D341Med (cell line): Measurements from ENCODE around the gene TP73.

ENCODE experiments used
- DNase-seq: peaks from one replicate; pipeline ENCODE4 v3.0.0; 2012; ENCODE audit warnings: low spot score

The TP73 gene

GRCh38 chr1:3653286-3653618, 936 bp downstream of the TP73 start:
- no peak for DNase-seq

- no peak for DNase-seq
These were observed 2.4 kb downstream of the TP73 start for GRCh38 chr1:3654549-3655281.

DNA sequence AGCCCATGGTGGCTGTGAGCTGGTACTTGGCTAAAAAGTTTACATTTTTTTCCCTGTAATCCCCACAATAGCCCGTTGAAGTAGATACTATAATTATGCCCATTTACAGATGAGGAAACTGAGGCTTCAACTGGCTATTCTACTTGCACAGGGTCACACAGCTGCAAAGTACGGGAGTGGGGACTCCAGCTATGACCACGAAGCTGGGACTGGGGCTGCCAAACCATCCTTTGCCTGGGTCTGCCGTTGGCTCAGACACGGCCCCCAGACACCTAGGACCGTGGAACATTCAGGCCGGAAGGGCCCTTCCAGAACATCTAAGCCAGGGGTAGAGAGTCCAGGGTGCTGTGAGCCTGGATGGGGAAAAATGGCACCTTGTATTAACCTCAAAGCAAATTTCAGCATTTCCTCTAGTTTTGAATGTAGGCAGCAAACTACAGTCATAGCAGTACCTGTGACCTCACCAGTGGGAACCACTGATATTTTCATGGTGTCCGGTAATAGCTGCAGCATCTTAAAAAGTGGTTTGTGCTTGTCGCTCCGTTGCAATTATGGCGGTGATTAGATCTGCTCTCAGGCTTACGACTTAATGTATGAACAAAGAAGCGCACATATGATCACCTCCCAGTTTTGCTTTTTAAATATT, 4.3 kb downstream of the TP73 start:
- DNase-seq, result no peak

DNA sequence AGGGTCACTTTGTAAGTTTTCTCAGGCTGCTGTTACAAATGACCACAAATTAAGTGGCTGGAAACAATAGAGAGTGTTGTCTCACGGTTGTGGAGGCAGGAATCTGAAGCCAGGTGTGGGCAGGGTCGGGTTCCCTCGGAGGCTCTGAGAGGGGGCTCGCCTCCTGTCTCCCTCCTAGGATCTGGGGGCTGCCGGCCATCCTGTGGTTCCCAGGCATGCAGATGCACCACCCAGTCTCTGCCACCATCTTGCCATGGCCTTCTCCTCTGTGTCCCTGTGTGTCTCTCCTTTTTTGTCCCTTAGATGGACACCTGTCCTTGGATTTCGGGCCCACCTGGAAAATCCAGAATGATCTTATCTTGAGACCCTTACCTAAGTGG, 4.8 kb downstream of the TP73 start:
- no peak for DNase-seq

DNA sequence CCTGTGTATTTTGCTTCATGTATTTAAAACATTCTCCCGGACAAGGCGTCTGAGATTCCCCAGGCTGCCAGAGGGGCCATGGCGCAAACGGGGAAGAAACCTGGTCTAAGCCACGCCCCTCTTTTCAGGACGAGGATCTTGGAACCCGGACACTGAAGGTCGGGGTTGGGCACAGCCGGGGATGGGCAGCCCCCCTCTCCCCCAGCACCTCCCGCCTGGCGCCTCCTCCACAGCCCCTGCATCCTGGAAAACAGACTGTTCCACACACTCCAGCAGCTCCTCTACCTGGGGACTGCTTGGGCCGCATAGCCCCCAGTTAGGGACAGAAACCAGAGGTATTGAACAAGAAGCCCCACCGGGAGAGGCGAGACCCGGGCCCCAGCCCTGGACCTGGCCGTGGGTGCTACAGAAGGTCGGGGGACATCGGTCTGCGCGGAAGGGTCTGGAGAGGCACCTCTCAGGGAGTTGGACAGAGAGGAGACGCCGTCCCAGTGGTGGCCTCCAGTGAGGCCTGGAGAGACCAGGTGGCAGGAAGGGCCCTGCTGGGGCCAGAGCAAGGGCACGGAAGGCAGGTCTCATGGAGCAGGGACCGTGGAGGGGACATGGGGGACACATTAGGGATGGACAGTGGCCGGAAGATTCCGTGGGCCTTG, 5.4 kb downstream of the TP73 start:
- no peak for DNase-seq

DNA sequence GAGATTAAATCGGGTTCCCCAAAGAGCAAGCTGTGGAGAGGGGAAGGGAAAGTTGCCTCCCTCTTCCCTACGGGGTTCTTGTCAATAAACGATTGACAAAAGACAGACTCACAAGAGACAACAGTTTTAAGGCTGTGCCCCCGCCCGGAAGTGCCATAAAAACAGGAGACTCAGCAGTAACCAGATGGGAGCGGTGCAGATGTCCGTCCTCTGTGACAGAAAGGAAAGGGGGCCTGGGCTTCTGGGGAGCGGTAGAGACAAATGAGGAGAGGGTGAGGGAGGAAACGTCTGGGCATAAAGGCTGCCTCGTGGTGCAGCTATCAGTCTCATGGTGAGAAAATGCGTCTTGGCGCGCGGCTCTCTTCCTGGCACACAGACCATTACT, 5.9 kb downstream of the TP73 start:
- no peak for DNase-seq

DNA sequence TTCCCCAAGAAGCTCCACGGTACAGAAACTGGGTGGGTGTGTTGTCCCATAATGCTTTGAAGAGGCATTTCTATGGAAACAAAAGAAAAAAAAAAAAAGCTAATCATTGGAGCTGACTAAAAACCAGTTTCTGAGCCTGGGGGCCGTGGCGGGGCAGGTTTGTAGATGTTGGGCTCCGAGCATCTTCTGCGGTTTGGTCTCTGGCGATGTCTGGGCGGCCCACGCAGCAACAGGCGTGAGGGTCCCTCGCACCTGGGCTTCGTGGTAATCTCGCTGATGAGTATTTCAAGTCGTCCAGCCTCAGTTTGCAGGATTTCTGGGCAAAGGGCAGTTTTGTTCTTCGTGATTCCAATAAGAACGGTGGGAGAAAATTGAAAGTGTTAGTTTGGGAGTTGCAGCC, 6.8 kb downstream of the TP73 start:
- DNase-seq, result no peak

DNA sequence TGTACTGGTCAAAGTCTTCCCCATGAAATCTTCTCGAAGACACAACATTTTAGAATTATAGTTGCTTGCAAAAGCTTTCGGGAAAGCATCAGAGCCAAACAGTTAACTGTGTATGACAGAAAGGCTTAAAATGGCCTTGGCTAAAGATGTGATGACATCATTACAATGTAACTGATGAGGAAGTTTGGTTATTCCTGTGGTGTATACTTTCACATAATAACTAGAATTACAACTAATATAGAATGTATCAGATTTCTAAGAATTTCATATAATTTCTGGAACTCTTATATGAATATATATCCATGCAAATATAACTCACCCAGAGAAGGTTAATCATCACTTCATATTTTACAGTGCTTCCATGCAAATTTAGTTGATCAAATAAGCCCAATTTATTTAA, 8.4 kb downstream of the TP73 start:
- DNase-seq, result no peak

DNA sequence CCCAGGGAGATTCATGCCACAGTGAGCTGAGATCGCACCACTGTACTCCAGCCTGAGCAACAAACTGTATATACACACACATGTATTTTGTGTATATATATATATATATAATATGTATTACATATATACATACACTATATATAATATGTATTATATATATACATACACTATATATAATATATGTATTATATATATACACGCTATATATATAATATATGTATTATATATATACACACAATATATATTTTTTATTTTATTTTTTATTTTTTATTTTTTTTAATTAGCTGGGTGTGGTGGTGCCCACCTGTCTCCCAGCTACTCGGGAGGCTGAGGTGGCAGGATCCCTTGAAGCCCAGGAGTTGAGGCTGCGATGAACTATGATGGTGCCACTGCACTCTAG, 9.3 kb downstream of the TP73 start:
- DNase-seq, result no peak

DNA sequence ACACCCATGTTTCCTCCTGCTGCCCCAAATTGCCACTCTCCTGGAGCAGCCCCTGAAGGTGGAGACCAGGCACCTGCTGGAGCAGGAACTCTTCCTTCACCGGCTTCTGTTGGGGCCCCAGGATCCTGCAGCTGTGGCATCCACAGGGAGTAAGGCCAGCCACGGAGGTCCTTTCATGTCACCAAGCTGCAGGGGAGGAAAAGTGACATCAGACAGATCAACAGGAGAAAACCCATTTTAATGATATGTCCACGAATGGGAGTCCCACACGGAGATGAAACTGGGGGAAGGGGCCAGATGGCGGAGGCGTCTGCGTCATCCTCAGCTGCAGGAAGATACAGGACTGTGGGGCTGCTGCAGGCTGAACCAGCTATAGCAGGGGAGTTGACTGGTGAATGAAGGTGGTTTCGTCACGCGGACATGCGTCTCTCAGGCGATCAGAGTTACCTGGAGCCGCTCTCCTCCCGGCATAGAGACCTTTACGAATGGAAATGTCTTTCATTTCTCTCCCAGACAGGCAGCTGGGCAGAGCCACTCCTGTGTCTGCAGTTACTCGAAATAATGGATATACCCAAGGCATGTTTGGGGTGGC, 9.9 kb downstream of the TP73 start:
- DNase-seq, result no peak

DNA sequence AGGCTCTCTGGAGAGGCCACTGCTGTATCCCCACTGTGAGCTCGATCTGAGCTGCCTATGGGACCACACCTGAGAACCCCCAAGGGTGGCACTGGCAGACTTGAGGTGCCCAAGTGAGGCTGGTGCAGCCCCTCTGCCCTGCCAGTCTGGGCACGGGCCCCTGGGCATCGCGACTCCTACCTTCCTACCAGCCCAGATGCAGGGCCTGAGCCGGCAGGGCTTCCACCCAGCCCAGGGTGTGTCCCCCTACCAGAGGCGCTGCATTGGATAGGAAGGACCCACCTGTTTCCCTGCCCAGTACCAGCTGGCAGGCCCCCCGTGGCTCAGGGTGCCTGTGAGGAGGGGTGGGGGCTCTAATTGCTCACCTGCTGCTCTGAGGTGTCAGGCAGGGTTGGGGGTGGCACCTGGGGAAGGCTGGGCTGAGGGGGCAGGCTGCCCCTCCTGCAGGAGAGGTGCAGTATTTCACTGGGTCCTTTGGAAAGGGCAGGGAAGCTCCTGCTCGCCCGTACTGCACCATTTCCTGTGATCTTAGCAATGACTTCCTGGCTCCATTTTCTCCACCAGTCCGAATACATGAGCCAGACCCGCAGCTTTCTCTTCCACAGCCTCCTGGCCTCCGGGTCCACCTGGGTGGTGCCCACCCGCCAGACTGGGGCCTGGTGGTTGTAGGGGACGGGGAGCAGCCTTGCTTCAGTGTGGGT, 11.8 kb downstream of the TP73 start:
- no peak for DNase-seq

GRCh38 chr1:3664700-3665375, 12.5 kb downstream of the TP73 start:
- DNase-seq, result no peak

DNA sequence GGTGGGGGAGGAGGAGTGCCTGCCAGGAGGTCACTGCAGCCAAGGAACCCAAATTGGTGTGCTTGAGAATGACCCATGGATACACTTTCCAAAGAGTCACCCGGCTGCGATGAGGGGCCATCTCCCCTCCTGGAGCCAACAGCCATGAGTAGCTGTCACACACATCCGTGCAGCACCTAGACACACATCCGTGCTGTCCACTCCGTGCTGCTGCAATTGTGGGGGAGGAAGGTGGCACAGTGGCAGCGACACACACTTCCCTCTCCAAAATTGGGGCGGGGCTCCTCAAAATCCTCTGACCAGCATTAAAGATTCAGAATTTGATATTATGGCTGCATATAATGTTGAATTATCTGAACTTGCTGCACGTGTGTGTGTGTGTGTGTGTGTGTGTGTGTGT, 15.8 kb downstream of the TP73 start:
- no peak for DNase-seq

DNA sequence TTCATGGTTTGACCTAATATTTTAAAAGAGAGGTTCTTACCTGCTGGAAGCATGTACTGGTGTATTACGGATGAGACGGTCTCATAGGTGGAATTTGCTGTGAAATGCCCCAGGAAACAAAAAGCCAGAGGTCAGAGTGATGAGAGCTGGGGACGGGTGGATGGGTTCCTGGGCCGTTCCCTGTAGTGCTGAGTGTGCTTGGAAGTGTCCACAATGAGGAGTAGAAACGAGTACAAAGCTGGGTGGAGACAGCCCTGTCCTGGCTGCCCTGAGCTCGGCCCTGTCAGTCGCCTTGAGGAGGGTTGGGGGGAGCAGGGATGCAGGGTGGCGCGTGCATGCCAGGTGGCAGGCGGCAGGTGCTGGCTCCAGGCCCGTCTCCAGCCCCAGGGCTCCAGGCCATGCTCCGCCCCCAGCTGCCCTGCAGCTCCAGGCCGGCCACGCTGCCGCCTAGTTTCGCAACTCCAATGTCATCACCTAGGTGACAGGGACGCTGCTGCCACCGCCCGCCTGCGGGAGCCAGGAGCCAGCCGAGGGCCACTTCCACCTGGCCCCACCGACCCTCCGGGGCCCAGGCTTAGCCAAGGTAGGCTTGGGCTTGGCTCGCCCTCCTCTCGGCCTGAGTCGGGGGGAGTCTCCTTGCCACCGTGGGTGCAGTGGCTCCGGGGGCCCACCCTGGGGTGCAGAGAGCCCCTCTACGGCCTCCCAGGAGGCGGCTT, 16.4 kb downstream of the TP73 start:
- DNase-seq, result no peak

DNA sequence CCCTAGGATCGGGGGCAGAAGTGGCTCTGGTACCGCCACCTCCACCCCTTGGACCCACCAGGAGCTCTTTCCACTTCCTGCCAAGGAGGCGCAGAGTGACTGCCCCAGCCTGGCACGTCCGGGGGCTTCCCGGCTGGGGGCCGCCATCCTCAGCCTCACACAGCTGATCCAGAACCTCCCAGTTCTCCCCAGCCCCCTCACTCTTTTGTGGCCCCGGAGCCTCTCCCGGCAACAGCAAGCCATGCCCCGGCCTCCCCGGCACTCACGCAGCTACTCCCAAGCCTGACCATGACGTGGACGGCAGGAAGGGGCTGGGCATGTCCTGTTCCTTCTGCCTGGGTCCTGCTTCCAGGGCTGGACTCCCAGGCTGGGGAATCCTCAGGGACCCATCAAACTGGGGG, 17.1 kb downstream of the TP73 start:
- DNase-seq, result no peak

GRCh38 chr1:3669971-3670431, 17.7 kb downstream of the TP73 start:
- no peak for DNase-seq

DNA sequence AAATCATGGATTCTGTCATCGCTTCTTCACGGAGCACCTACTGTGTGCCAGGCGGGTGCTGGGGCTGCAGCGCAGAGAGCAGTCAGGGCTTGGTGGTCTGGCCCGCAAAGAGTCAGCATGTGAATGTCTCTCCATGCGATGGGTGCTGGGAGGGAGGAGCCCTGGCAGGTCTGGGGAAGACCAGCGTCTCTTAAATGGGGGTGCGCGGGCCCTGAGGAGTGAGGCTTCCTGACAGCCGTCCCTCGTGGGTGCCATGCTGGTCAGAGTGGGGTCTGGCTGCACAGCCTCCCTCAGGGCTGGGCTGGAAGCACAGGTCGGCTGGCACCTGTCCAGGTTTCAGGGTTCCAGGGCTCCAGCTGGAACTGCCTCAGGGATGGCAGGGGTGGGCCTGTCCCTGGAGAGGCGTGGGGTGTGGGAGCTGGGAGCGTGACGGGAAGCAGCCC, 18.5 kb downstream of the TP73 start:
- DNase-seq, result no peak

DNA sequence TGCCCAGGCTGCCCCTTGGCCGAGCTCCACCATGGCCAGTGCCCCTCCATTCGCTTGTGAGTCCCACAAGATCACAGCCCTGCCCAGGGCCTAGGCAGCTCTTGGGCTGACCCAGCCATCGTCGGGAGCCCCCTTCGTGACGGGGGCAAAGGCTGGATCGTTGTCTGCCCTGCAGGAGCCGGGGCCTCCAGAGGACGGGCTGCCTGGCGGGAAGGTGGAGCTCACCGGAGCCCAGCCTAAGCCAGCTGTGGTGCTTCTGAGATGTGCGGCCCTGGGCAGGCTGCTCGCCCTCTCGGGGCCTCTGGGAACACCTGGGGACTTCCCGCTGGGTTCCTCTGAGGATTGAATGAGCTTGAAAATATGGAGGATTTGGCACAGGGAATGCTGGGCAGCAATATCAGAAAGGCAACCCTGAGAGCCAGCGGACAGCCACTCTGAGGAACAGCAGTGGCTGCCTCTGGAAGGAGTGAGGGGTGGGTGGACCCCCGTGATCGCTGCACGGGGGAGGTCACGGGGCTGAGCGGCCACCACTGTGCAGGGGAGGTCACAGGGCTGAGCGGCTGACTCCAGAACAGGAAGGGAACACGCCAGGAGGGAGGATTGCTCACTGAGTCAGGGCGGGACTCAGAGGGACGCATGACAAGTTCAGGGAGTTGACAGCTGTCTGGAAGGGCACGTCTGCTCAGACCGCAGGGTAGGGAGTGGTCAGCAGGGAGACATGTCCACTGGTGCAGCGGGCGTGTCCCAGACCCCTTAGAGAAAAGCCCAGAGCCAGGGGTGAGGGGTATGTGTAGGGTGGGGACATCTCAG, 19.3 kb downstream of the TP73 start:
- DNase-seq, result no peak

GRCh38 chr1:3672231-3672970, 20.1 kb downstream of the TP73 start:
- DNase-seq, result no peak

DNA sequence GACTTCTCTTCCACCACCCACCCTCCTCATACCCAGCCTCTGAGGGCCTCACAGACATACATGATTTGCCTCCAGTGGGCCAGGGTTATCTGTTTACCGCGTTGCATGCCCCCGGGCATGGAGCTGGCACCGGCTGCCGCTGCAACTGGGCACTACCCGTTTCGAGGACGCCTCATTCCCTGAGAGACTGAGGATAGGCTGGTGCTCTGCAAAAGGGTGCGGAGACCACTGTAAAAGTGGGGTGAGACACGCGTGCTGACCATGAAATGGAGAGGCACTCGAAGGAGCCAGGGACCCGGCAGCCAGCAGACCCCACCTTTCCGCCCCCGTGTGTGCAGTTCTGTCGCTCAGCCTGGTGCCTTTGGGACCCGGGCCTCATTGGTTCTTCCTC, 20.6 kb downstream of the TP73 start:
- DNase-seq, result no peak
